HG03460 (cell line): ENCODE data around the gene ST8SIA6.
"Not testable (repeated sequence)": the region's sequence is repeated elsewhere in the genome, so short reads cannot be mapped to it uniquely, and the experiment has no call there.

ENCODE experiments used
- ATAC-seq: cut with Tn5 transposase; IDR thresholded peaks from one replicate; pipeline ENCODE4 v1.9.1; 2021; ENCODE audit not compliant: unreplicated experiment

The ST8SIA6 gene

DNA sequence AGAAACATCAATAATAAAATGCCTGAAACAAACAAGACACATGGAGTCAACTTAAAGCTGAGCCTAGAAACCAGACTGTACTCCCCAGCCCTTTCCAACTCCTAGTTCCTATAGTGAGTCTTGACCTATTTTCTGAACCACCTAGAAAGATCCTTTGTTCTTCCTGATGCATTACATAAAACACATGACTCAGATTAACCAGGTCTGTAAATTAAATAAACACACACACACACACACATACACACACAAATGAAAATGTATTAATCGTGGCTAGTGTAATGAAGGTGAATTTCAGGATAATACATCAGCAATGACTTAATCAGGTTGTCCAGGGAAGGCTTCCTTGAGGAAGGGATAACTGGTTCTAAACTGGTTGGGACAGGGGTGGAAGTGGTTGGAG lies 104.7 kb downstream of the ST8SIA6 start:
- no peak for ATAC-seq

GRCh38 chr10:17348501-17349349 lies 105.7 kb downstream of the ST8SIA6 start:
- ATAC-seq, result no peak

DNA sequence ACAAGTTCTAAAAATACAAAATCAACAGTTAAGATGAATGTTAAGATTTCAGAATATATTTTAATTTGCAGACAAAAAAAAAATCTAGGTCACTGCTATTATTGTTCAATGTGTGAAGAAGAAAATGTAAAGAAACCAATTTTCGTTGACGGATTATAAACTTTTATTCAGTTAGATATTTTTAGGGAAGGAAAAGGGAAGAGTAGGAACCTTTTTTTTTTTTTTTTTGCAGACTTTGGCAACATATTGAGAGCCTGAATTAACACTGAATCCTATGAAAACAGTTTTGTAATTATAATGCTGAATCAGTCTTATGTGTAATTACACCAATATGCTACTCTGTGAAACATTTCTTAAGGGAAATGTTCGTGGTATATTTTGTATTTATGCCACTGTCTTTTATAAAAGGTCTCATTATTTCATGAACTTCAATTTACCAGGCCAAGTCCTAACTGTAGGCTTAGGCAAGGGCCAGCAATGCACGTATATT lies 106.3 kb downstream of the ST8SIA6 start:
- no peak for ATAC-seq

- no peak for ATAC-seq
These were observed 110.2 kb downstream of the ST8SIA6 start for GRCh38 chr10:17344206-17344605.

GRCh38 chr10:17343118-17343517 lies 111.3 kb downstream of the ST8SIA6 start:
- no peak for ATAC-seq

GRCh38 chr10:17340144-17340829 lies 114.1 kb downstream of the ST8SIA6 start:
- ATAC-seq, result no peak

DNA sequence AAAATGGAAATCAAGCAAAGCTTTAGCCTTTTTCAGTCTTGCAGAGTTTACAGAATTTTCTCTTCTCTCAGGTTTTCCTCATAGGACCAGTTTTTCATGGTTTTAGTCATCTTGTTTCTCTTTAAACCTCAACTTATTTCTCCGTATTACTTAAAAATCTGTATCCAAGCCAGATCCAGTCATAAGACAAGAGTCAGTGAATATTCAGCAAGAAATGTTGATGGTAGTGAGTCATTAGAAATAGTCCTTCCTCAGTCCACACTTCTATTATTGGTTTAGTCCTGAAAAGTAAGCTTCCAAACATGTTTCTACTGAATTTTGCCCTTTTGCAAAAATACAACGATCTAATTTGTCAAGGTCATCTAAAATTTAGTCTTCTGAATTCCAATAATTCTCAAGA lies 119.3 kb downstream of the ST8SIA6 start:
- ATAC-seq, result no peak

DNA sequence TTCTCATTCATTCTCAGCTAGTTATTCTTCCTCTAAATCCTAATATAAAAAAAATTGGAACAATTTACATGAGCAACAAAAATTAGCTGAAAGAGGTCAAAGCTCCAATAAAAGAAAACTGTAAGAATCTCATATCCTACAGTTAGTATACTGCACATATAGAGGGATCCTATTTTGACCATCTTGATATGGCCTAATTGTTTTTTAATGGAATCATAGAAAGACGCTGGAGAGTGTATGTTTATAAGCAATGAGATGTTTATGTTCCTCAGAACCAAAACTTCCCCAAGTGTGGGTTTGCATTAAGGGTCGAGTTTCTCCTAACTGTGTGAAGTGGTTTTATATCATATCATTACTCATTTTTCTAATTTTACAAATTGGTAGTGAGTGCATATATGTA lies 123.9 kb downstream of the ST8SIA6 start:
- no peak for ATAC-seq

GRCh38 chr10:17326377-17326776 lies 128.0 kb downstream of the ST8SIA6 start:
- no peak for ATAC-seq

- ATAC-seq, result not testable (repeated sequence)
These were observed 132.4 kb downstream of the ST8SIA6 start for GRCh38 chr10:17321957-17322356.

- peak; percentile 65 for ATAC-seq
These were observed 137.8 kb downstream of the ST8SIA6 start for GRCh38 chr10:17316488-17317170.

DNA sequence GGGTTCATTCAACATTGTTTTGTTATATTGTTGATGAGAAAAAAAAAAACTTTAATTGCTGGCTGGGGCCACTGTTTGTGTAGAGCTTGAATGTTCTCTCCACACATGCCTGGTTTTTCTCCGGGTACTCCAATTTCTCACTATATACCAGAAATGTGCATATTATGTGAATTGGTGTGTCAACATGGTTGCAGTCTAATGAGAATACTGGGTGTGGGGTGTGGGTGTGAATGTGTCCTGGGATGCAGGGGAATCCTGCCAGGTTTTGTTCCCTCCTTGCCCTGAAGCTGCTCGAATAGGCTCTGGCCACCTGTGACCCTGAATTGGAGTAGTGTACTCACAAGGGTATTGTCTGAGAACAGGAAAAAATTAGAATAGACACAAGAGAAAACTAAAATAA lies 145.0 kb downstream of the ST8SIA6 start:
- ATAC-seq, result no peak

GRCh38 chr10:17307123-17307522 lies 147.3 kb downstream of the ST8SIA6 start:
- no peak for ATAC-seq

- no peak for ATAC-seq
These were observed 162.0 kb downstream of the ST8SIA6 start for GRCh38 chr10:17292375-17292774.

- no peak for ATAC-seq
These were observed 164.2 kb downstream of the ST8SIA6 start for GRCh38 chr10:17290226-17290625.

- no peak for ATAC-seq
These were observed 164.6 kb downstream of the ST8SIA6 start for GRCh38 chr10:17289763-17290162.

GRCh38 chr10:17286562-17287550 lies 167.5 kb downstream of the ST8SIA6 start:
- no peak for ATAC-seq

DNA sequence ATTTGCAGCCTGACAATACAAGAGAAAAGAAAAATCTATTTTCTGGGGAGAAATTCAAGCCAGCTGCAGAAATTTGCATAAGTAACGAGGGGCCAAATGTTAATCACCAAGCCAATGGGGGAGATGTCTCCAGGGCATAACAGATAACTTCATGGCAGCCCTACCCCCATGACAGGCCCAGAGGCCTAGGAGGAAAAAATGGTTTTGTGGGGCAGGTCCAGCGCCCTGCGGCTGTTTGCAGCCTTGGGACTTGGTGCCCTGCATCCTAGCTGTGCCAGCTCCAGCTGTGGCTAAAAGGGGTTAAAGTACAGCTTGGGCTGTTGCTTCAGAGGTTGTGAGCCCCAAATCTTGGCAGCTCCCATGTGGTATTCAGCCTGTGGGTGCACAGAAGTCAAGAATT lies 172.1 kb downstream of the ST8SIA6 start:
- ATAC-seq, result no peak

DNA sequence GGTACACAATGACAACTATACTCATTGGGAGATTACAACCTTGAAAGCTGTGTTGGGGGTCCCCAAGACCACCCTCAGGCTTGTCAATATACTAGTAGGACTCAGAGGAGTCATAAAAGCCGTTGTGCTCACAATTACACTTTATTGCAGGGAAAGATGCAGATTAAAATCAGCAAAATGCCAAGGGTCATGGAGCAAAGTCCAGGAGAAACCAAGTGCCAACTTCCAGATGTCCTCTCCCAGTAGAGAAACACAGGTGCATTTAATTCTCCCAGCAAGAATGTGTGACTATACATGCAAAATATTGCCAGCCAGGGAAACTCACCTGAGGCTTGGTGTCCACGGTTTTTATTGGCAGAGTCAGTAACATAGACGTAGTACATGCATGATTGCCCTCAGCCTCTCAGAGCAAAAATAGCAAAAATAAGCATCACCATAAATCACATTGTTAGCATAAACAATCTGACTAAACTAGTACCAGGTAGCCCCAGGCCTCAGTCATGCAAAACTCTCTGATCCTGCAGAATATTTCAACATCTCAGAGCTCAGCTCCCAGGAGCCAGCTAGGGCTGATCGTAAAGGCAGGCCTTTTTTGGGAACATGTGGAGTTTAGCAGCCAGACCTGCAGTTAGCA lies 175.7 kb downstream of the ST8SIA6 start:
- no peak for ATAC-seq
